ENCODE measurements around the gene ABCC8.

Gene ABCC8

GRCh38 chr11:17511571-17511970, 34.9 kb upstream of the ABCC8 start:
- TF ChIP-seq, protein P1, sequence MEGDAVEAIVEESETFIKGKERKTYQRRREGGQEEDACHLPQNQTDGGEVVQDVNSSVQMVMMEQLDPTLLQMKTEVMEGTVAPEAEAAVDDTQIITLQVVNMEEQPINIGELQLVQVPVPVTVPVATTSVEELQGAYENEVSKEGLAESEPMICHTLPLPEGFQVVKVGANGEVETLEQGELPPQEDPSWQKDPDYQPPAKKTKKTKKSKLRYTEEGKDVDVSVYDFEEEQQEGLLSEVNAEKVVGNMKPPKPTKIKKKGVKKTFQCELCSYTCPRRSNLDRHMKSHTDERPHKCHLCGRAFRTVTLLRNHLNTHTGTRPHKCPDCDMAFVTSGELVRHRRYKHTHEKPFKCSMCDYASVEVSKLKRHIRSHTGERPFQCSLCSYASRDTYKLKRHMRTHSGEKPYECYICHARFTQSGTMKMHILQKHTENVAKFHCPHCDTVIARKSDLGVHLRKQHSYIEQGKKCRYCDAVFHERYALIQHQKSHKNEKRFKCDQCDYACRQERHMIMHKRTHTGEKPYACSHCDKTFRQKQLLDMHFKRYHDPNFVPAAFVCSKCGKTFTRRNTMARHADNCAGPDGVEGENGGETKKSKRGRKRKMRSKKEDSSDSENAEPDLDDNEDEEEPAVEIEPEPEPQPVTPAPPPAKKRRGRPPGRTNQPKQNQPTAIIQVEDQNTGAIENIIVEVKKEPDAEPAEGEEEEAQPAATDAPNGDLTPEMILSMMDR (IDR thresholded peaks at IDR 0.05), result no peak

- TF ChIP-seq, protein P1 (IDR thresholded peaks at IDR 0.05), result no peak
Observed at GRCh38 chr11:17510507-17511206, 34.0 kb upstream of the ABCC8 start.

DNA sequence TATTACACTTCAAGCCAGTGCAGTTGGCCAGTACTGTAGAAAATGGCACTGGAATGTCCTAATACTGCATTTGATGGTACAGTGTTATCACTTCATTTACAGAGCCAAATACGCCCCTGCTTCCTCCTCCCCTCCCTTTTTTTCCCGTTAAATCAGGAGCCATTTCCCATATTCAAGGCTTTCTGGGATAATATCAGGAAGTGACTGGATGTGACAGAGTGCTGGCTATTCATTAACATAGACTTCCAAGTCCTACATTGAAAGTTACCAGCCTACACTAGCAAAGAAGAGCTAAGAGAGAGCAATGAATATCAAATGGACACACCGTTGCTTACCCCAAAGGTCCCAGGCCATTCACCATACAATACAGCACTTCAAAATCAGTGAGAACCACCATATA, 32.1 kb upstream of the ABCC8 start:
- TF ChIP-seq, protein P1 (IDR thresholded peaks at IDR 0.05), result no peak

DNA sequence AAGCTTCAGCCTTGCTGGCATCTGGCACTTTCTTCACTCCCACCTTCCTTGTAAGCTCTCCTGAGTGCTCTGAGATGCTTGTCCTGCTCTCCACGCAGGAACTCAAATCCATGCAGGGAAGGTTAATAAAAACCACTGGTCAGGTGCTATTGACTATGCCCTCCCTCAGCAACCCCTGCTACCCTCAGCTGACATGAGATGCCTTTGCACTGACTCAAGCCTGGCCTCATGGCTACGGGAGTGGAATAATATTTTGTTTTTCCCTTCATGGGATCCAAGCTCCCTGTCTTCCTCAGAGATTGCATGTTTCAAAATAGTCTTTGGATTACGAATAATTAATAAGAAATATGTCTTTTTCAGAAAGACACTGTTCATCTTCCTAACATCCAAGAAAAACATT, 31.7 kb upstream of the ABCC8 start:
- TF ChIP-seq, protein P1 (IDR thresholded peaks at IDR 0.05), result no peak

GRCh38 chr11:17507773-17508172, 31.1 kb upstream of the ABCC8 start:
- TF ChIP-seq, protein P1 (IDR thresholded peaks at IDR 0.05), result no peak

DNA sequence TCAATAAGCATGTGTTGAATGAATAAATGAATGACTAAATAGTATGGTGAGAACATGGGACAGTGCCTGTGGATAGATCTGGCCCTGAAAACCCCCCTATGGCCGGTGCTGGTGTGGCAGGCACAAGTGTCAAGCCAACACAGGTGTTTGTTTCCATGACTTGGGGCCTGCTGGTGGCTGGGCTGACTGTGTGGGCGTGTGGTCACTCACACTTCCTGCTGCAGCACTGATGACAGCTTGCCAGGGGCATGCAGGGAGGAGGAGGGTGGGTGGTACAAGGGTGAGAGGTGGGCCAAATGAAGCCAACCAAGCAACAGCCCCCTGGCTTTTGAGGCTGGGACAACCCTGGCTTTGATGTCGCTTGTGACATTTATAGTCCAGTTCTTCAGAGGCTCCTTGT, 30.3 kb upstream of the ABCC8 start:
- TF ChIP-seq, protein P1 (IDR thresholded peaks at IDR 0.05), result no peak

- TF ChIP-seq, protein P1 (IDR thresholded peaks at IDR 0.05), result no peak
Observed at GRCh38 chr11:17506314-17506713, 29.7 kb upstream of the ABCC8 start.

GRCh38 chr11:17505146-17505545, 28.5 kb upstream of the ABCC8 start:
- TF ChIP-seq, protein P1 (IDR thresholded peaks at IDR 0.05), result no peak

All from LNCAP (cell line).